SK-N-SH (cell line): ENCODE measurements around the gene RPS6KC1.

Experiments used
- GABPA ChIP-seq: IDR thresholded peaks from 2 replicates; pipeline ENCODE4 v1.4.0; 2012; ENCODE audit warnings: low read depth, mild to moderate bottlenecking
- IRF3 ChIP-seq: fragments of 150-350 bp; IDR thresholded peaks from 2 replicates; pipeline ENCODE4 v1.6.1; 2016; ENCODE audit warnings: mild to moderate bottlenecking, low read depth, low read length
- MAX ChIP-seq: IDR thresholded peaks from 2 replicates; pipeline ENCODE4 v1.4.0; 2012; ENCODE audit warnings: low read depth
- MXI1 ChIP-seq: IDR thresholded peaks from 2 replicates; pipeline ENCODE4 v1.6.1; 2012; ENCODE audit warnings: mild to moderate bottlenecking, low read depth, low read length, improper control_type of control experiment
- NFIC ChIP-seq: IDR thresholded peaks from 2 replicates; pipeline ENCODE4 v1.4.0; 2012; ENCODE audit warnings: borderline replicate concordance
- RAD21 ChIP-seq: IDR thresholded peaks from 2 replicates; pipeline ENCODE4 v1.6.1; 2012; ENCODE audit warnings: mild to moderate bottlenecking, low read length
- REST ChIP-seq: IDR thresholded peaks from 2 replicates; pipeline ENCODE4 v1.6.1; 2012; ENCODE audit warnings: mild to moderate bottlenecking, low read depth, low read length, moderate library complexity
- TF ChIP-seq, protein P1 (sequence below): fragments of 200-600 bp; sonication (generic); IDR thresholded peaks from 2 replicates; pipeline ENCODE4 v1.6.1; 2017; ENCODE audit warnings: antibody characterized with exemption, mild to moderate bottlenecking, moderate library complexity

DNA sequence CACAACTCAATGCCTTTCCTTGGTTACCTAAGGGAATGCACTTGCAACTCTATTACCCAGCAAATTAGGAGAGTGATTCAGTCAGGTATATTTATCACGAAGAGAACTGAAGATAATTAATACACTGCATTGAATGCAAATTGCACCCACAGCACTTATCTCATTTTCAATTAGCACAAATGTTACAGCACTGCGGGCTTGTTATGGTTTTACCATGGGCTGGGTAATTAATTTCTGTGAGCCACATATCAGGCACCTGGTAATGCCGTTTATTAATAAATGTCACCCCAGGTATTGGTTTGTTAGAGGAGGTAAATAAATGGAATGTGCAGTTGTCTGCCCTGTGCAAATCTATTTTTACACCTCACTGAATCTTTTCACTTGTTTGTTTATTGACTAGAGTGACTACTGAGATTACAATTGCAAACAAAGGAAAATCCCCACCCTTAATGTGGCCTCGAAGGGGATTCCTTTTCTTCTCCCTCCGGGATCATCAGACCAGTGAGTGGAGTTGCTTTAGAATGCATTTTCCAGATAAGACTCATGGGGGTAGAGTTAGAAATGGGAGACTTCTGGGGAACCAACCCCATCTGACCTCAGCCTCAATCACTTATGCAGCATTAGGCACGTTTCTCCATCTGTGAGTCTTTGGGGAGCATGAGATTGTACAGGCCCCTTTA, 269.3 kb downstream of the RPS6KC1 start:
- TF ChIP-seq NFIC (no peak), MAX (no peak), REST (no peak), MXI1 (no peak), RAD21 (no peak), IRF3 (no peak), GABPA (no peak)
- TF ChIP-seq, protein P1, sequence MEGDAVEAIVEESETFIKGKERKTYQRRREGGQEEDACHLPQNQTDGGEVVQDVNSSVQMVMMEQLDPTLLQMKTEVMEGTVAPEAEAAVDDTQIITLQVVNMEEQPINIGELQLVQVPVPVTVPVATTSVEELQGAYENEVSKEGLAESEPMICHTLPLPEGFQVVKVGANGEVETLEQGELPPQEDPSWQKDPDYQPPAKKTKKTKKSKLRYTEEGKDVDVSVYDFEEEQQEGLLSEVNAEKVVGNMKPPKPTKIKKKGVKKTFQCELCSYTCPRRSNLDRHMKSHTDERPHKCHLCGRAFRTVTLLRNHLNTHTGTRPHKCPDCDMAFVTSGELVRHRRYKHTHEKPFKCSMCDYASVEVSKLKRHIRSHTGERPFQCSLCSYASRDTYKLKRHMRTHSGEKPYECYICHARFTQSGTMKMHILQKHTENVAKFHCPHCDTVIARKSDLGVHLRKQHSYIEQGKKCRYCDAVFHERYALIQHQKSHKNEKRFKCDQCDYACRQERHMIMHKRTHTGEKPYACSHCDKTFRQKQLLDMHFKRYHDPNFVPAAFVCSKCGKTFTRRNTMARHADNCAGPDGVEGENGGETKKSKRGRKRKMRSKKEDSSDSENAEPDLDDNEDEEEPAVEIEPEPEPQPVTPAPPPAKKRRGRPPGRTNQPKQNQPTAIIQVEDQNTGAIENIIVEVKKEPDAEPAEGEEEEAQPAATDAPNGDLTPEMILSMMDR, result no peak
